Ascending aorta (tissue), 2 donors: ENCODE data around the gene MEG3. TPM values are rescaled to one million over a fixed set of nuclear protein-coding genes. Genes with fewer than 3 reads are reported as not detected.

Experiments
- DNase-seq, 2 donors: peaks; one replicate each; pipeline ENCODE4 v3.0.0-alpha.2; 2019; ENCODE audit warnings: low spot score in 2 of 2
- H3K27ac ChIP-seq, 2 donors: fragments of 200-600 bp; sonication (generic); one replicate each; pipeline ENCODE4 v1.5.1; 2016 to 2017; ENCODE audit warnings: mild to moderate bottlenecking in 1 of 2
- H3K27me3 ChIP-seq: fragments of 200-600 bp; sonication (generic); one replicate; pipeline ENCODE4 v1.5.1; 2017
- H3K36me3 ChIP-seq, 2 donors: fragments of 200-600 bp; sonication (generic); one replicate each; pipeline ENCODE4 v1.5.1; 2016
- H3K4me1 ChIP-seq, 2 donors: fragments of 200-600 bp; sonication (generic); one replicate each; pipeline ENCODE4 v1.5.1; 2016 to 2017; ENCODE audit warnings: mild to moderate bottlenecking in 1 of 2
- H3K4me3 ChIP-seq, 2 donors: fragments of 200-600 bp; sonication (generic); one replicate each; pipeline ENCODE4 v1.5.1; 2016 to 2017; ENCODE audit warnings: mild to moderate bottlenecking in 1 of 2
- H3K9me3 ChIP-seq, 2 donors: fragments of 200-600 bp; sonication (generic); one replicate each; pipeline ENCODE4 v1.5.1; 2016
- CTCF ChIP-seq, 3 experiments: fragments of 200-600 bp in 2 of 3; fragments of 450-650 bp in 1 of 3; sonication (generic) in 2 of 3; IDR thresholded peaks; one replicate each; pipeline ENCODE4 v1.5.1; 2016 to 2019; ENCODE audit warnings: antibody characterized with exemption in 3 of 3, mild to moderate bottlenecking in 1 of 3, moderate library complexity in 1 of 3
- intact Hi-C: fragments of 100-400 bp; cut with DNase I; formaldehyde crosslinking; loops from one replicate; pipeline ENCODE4 v1.15.1; 2023
- total RNA-seq: library from RNA; depleted of rRNA; stranded (reverse); fragments of >200 nt; gene quantifications from one replicate; pipeline ENCODE4 v1.1.0, GENCODE V29; 2016

MEG3 gene
- total RNA-seq, 1 donor from 2014 or later: 105 TPM

- intact Hi-C loops: no loop called here
- Histone ChIP-seq H3K9me3 (no peaks in the 10 kb centered on the region), H3K27ac (no peak overlapping the region), H3K4me1 (no peaks in the 10 kb centered on the region), H3K36me3 (no peaks in the 10 kb centered on the region), H3K27me3 (no peaks in the 10 kb centered on the region), H3K4me3 (no peak overlapping the region)
- no peak for TF ChIP-seq CTCF (IDR thresholded peaks at IDR 0.05)
- no peak for DNase-seq
Observed at GRCh38 chr14:100879782-100880181, 53.9 kb downstream of the MEG3 start.

- H3K4me3 ChIP-seq: no peak overlapping the region
- no peaks in the 10 kb centered on the region for H3K4me1 ChIP-seq
- TF ChIP-seq CTCF (IDR thresholded peaks at IDR 0.05): no peak
- intact Hi-C loops: no loop called here
- H3K27ac ChIP-seq: no peak overlapping the region
- H3K36me3 ChIP-seq: no peaks in the 10 kb centered on the region
- no peaks in the 10 kb centered on the region for H3K9me3 ChIP-seq
- DNase-seq: no peak
- H3K27me3 ChIP-seq: no peaks in the 10 kb centered on the region
Observed at GRCh38 chr14:100880271-100881101, 54.6 kb downstream of the MEG3 start.

- intact Hi-C loops: no loop called here
- no peak overlapping the region for H3K4me3 ChIP-seq
- TF ChIP-seq CTCF (IDR thresholded peaks at IDR 0.05): no peak
- no peaks in the 10 kb centered on the region for H3K36me3 ChIP-seq
- H3K27me3 ChIP-seq: no peaks in the 10 kb centered on the region
- no peak overlapping the region for H3K27ac ChIP-seq
- no peaks in the 10 kb centered on the region for H3K9me3 ChIP-seq
- H3K4me1 ChIP-seq: no peaks in the 10 kb centered on the region
- no peak for DNase-seq
Observed at GRCh38 chr14:100881211-100882025, 55.5 kb downstream of the MEG3 start.

- Histone ChIP-seq H3K27me3 (no peaks in the 10 kb centered on the region), H3K9me3 (no peaks in the 10 kb centered on the region), H3K4me1 (no peaks in the 10 kb centered on the region), H3K27ac (no peak overlapping the region), H3K4me3 (no peak overlapping the region), H3K36me3 (no peaks in the 10 kb centered on the region)
- intact Hi-C loops: no loop called here
- DNase-seq: no peak
- no peak for TF ChIP-seq CTCF (IDR thresholded peaks at IDR 0.05)
Observed at GRCh38 chr14:100882026-100882967, 56.4 kb downstream of the MEG3 start.
